Erythroblast (primary cell): ENCODE measurements around the gene TBCB.

ENCODE experiments used
- GATA1 ChIP-seq: IDR thresholded peaks from 2 replicates; pipeline ENCODE4 v1.6.1; 2011; ENCODE audit warnings: low read depth, mild to moderate bottlenecking, control low read depth, low read length, moderate library complexity
- POLR2A ChIP-seq: IDR thresholded peaks from 2 replicates; pipeline ENCODE4 v1.6.1; 2011; ENCODE audit warnings: mild to moderate bottlenecking, low read length

GRCh38 chr19:36114721-36115452, 381 bp upstream of the TBCB start, which contains the start of gene POLR2I:
- TF ChIP-seq POLR2A (peak; percentile 73), GATA1 (no peak)
